DMS79 (cell line): Measurements from ENCODE around the gene BMP7.
A peak's percentile ranks its signal among the peaks of the same experiment; 100 is the strongest.

ENCODE experiments used
- DNase-seq: peaks from one replicate; lab custom pipeline; 2025; lab: John Stamatoyannopoulos, UW

Gene BMP7

GRCh38 chr20:57189713-57190112, 76.7 kb downstream of the BMP7 start:
- DNase-seq = no peak

GRCh38 chr20:57188576-57189079, 77.8 kb downstream of the BMP7 start:
- no peak for DNase-seq

GRCh38 chr20:57188056-57188455, 78.4 kb downstream of the BMP7 start:
- no peak for DNase-seq

- no peak for DNase-seq
Observed at GRCh38 chr20:57187068-57187634, 79.3 kb downstream of the BMP7 start.

- DNase-seq = no peak
Observed at GRCh38 chr20:57186192-57186591, 80.2 kb downstream of the BMP7 start.

GRCh38 chr20:57185188-57185743, 81.2 kb downstream of the BMP7 start:
- DNase-seq = no peak

GRCh38 chr20:57183457-57184009, 82.9 kb downstream of the BMP7 start:
- DNase-seq = no peak

- no peak for DNase-seq
Observed at GRCh38 chr20:57181639-57182038, 84.8 kb downstream of the BMP7 start.

- no peak for DNase-seq
Observed at GRCh38 chr20:57180954-57181353, 85.5 kb downstream of the BMP7 start.

- no peak for DNase-seq
Observed at GRCh38 chr20:57180387-57180786, 86.1 kb downstream of the BMP7 start.

- DNase-seq = no peak
Observed at GRCh38 chr20:57179265-57179664, 87.2 kb downstream of the BMP7 start.

- no peak for DNase-seq
Observed at GRCh38 chr20:57178582-57179111, 87.8 kb downstream of the BMP7 start.

GRCh38 chr20:57177636-57178280, 88.7 kb downstream of the BMP7 start:
- DNase-seq = no peak

- DNase-seq = no peak
Observed at GRCh38 chr20:57176842-57177241, 89.6 kb downstream of the BMP7 start.

GRCh38 chr20:57175397-57176010, 90.9 kb downstream of the BMP7 start:
- DNase-seq = no peak

- DNase-seq = no peak
Observed at GRCh38 chr20:57174737-57175136, 91.7 kb downstream of the BMP7 start.

- DNase-seq = no peak
Observed at GRCh38 chr20:57173986-57174385, 92.5 kb downstream of the BMP7 start.

- no peak for DNase-seq
Observed at GRCh38 chr20:57173041-57173440, 93.4 kb downstream of the BMP7 start.

GRCh38 chr20:57170343-57170742, 96.1 kb downstream of the BMP7 start:
- DNase-seq = no peak

- no peak for DNase-seq
Observed at GRCh38 chr20:57169162-57169561, 97.3 kb downstream of the BMP7 start.

- peak; percentile 70 for DNase-seq
Observed at GRCh38 chr20:57167971-57168701, 98.3 kb downstream of the BMP7 start.

GRCh38 chr20:57167292-57167655, 99.2 kb downstream of the BMP7 start:
- no peak for DNase-seq
